Measurements from ENCODE around the gene PHTF2.

The PHTF2 gene

DNA sequence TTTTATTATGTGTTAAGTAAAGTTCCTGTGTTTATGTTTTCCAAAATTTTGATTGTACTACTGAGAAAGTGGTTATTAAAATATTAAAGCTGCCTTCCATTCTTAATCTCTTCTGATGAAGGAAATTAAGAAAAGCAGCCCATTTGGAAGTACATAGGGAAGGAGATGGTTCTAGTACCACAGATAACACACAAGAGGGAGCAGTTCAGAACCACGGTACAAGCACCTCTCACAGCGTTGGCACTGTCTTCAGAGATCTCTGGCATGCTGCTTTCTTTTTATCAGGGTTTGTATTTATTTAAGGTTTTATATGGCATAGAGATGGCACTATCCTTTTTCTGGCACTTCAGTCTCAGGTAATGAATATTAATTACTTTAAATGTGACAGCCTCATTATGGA is 111.6 kb downstream of the PHTF2 start:
- Histone ChIP-seq H3K9ac (ENCODE audit: low read depth, low read length) (no peak overlapping the region), H3K27me3 (ENCODE audit: control insufficient read depth, insufficient read depth, low read length) (no peaks in the 10 kb centered on the region), H3K4me3 (ENCODE audit: low read length) (no peak overlapping the region), H3K36me3 (ENCODE audit: insufficient read depth, low read length) (no peaks in the 10 kb centered on the region), H3K4me2 (ENCODE audit: low read length) (no peak overlapping the region), H3K4me1 (ENCODE audit: control insufficient read depth, insufficient read depth, low read length) (no peaks in the 10 kb centered on the region), H3K9me3 (replicated peaks; ENCODE audit: low read length) (no peaks in the 10 kb centered on the region)

DNA sequence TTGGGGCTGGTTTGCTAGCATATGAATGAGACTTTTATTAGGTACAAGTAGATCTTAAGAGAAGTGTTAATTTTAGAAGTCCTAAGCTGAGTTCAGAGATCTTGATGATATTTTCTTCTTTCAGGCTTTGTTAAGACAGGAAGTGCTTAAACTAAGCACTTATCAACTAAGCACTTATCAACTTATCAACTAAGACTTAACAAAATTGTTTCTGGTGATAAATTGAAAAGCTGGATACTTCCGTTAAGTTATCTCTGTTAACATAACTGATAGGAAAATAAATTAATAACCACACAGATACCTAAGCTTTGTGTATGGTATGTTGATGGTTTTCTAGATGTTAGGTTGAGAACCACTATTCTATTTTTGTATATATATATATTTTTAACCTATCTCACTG is 113.7 kb downstream of the PHTF2 start:
- no peak overlapping the region for H3K9ac ChIP-seq (ENCODE audit: low read depth, low read length)

DNA sequence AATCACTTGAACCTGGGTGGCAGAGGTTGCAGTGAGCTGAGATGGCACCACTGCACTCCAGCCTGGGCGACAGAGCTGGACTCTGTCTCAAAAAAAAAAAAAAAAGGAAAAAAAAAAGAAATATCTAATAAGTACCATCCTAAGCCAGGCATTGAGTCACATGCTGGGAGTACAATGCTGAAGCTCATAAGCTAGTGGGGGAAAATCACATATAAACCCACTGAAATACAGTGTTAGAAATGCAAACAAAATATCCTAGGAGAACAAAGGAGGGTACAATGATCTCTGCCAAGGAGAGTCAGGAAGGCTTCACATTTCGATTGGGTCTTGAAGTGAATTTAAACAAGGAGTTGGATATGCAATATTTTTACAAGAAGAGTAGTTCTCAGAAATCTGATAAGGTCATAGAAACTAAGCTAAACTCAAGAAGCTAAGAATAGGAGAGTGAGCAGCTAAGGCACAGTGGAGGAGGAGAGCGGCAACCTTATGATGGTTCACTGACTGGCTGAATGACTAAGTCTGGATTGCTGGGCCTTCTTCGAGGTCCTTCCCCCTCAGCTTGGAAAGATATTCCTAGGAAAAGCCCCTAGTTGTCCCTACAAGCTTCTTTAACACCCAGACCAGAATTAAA is 115.5 kb downstream of the PHTF2 start:
- Histone ChIP-seq H3K9me3 (replicated peaks; ENCODE audit: low read length) (no peaks in the 10 kb centered on the region), H3K4me2 (ENCODE audit: low read length) (no peak overlapping the region), H3K27me3 (ENCODE audit: control insufficient read depth, insufficient read depth, low read length) (no peaks in the 10 kb centered on the region), H3K36me3 (ENCODE audit: insufficient read depth, low read length) (no peaks in the 10 kb centered on the region), H3K9ac (ENCODE audit: low read depth, low read length) (no peak overlapping the region), H3K4me1 (ENCODE audit: control insufficient read depth, insufficient read depth, low read length) (no peaks in the 10 kb centered on the region), H3K4me3 (ENCODE audit: low read length) (no peak overlapping the region)

More for the DNA sequence above, 113.7 kb downstream of the PHTF2 start:
- H3K4me2 ChIP-seq (ENCODE audit: low read length), result no peak overlapping the region
- H3K9me3 ChIP-seq (replicated peaks; ENCODE audit: low read length), result no peaks in the 10 kb centered on the region
- no peaks in the 10 kb centered on the region for H3K4me1 ChIP-seq (ENCODE audit: control insufficient read depth, insufficient read depth, low read length)
- no peaks in the 10 kb centered on the region for H3K27me3 ChIP-seq (ENCODE audit: control insufficient read depth, insufficient read depth, low read length)
- H3K36me3 ChIP-seq (ENCODE audit: insufficient read depth, low read length), result no peaks in the 10 kb centered on the region
- no peak overlapping the region for H3K4me3 ChIP-seq (ENCODE audit: low read length)

DNA sequence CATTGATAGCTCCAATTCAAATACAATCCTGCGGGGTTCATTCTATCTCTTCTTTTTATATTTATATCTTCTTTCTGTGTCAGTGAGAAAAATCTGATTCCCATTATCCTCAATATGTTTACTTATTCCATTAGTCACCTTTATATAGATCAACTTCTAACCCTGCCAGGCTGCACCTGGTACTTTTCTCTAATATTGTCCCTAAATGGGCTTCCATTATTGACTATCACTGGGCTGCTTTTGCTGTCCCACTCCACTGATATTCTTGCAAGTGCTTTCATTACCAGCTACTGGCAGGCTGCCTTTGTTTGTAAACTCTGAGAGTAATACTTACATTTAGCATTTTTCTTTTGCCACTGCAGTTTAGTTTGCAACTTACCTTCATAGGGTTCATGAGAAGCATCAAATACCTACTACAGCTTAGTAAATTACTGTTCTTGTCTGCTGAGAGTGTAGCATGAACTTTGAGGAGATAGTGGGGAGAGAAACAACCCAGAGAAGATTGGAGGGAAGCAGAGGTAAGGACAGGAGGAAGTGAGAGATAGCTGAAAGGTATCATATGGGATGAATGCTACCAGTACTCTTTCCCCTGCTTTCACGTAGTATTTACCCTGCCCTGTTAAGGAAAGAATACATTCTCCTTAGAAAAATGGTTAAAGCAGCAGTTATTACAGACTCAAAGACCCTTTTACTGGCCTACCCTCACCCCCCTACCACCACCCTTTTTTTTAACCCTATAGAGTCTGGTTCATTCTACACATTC is 119.1 kb downstream of the PHTF2 start:
- Histone ChIP-seq H3K4me1 (ENCODE audit: control insufficient read depth, insufficient read depth, low read length) (no peaks in the 10 kb centered on the region), H3K9ac (ENCODE audit: low read depth, low read length) (no peak overlapping the region), H3K4me3 (ENCODE audit: low read length) (no peak overlapping the region), H3K4me2 (ENCODE audit: low read length) (no peak overlapping the region), H3K27me3 (ENCODE audit: control insufficient read depth, insufficient read depth, low read length) (no peaks in the 10 kb centered on the region), H3K36me3 (ENCODE audit: insufficient read depth, low read length) (no peaks in the 10 kb centered on the region), H3K9me3 (replicated peaks; ENCODE audit: low read length) (no peaks in the 10 kb centered on the region)

DNA sequence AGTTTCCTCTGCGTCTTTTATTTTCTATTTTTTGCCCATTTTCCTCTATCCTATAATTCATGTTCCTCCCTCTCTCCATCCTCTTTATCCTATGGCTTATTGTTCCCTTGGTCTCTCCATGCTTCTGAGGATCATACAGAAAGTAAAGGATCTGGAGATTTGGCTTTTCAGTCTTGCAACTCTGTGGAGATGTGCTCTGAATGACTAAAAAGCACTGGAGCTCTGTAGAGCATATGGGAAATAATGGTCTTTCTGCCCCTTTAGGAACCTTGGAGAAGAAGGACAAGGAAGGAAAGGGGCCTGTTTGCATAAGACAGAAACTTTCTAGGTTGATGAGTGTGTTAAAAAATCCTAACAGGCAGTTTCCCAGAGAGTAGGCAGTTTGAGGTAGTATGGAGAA is 120.1 kb downstream of the PHTF2 start:
- no peak overlapping the region for H3K9ac ChIP-seq (ENCODE audit: low read depth, low read length)
- H3K4me3 ChIP-seq (ENCODE audit: low read length), result no peak overlapping the region
- H3K36me3 ChIP-seq (ENCODE audit: insufficient read depth, low read length), result no peaks in the 10 kb centered on the region
- no peak overlapping the region for H3K4me2 ChIP-seq (ENCODE audit: low read length)
- H3K4me1 ChIP-seq (ENCODE audit: control insufficient read depth, insufficient read depth, low read length), result no peaks in the 10 kb centered on the region
- no peaks in the 10 kb centered on the region for H3K9me3 ChIP-seq (replicated peaks; ENCODE audit: low read length)
- no peaks in the 10 kb centered on the region for H3K27me3 ChIP-seq (ENCODE audit: control insufficient read depth, insufficient read depth, low read length)

DNA sequence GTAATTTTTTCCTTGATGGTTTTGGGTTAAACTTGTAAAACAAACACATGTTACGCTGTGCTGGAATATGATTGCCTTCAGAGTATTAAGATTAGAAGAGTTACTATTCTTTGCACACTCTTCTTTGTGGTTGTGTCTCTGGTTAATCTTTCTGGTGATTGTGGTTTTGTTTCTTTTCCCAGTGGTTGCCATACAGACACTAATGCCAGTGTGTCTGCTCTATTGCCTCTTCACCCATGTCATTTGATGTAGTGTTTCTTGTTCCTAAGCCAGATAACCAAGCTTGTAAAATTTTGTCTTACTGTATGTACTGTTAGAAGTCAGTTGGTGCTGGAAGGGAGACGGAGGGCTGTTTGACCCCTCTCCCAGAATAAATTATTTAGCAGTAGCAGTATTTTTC is 124.8 kb downstream of the PHTF2 start:
- Histone ChIP-seq H3K4me3 (ENCODE audit: low read length) (no peak overlapping the region), H3K9me3 (replicated peaks; ENCODE audit: low read length) (no peaks in the 10 kb centered on the region), H3K9ac (ENCODE audit: low read depth, low read length) (no peak overlapping the region), H3K4me1 (ENCODE audit: control insufficient read depth, insufficient read depth, low read length) (no peaks in the 10 kb centered on the region), H3K4me2 (ENCODE audit: low read length) (no peak overlapping the region), H3K36me3 (ENCODE audit: insufficient read depth, low read length) (no peaks in the 10 kb centered on the region), H3K27me3 (ENCODE audit: control insufficient read depth, insufficient read depth, low read length) (no peaks in the 10 kb centered on the region)

DNA sequence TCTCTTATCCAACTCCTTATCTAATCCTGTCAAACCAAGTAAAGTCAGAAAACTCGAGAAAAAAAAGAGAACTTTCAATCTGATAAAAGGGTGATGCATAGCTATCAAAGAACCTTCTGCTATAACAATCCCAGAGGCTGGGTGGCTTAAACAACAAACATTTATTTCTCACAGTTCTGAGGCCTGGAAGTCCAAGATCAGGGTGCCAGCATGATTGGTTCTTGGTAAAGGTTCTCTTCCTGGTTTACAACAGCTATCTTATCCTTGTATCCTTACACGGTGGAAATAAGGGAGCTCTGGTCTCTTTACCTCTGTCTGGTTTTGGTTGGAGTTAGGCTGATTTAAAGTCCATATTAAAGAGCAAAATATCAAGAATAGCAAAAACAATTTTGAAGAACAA is 131.9 kb downstream of the PHTF2 start:
- H3K36me3 ChIP-seq (ENCODE audit: insufficient read depth, low read length), result no peaks in the 10 kb centered on the region
- H3K4me1 ChIP-seq (ENCODE audit: control insufficient read depth, insufficient read depth, low read length), result no peaks in the 10 kb centered on the region
- H3K4me2 ChIP-seq (ENCODE audit: low read length), result no peak overlapping the region
- no peaks in the 10 kb centered on the region for H3K27me3 ChIP-seq (ENCODE audit: control insufficient read depth, insufficient read depth, low read length)
- H3K9me3 ChIP-seq (replicated peaks; ENCODE audit: low read length), result no peaks in the 10 kb centered on the region
- H3K9ac ChIP-seq (ENCODE audit: low read depth, low read length), result no peak overlapping the region
- no peak overlapping the region for H3K4me3 ChIP-seq (ENCODE audit: low read length)

DNA sequence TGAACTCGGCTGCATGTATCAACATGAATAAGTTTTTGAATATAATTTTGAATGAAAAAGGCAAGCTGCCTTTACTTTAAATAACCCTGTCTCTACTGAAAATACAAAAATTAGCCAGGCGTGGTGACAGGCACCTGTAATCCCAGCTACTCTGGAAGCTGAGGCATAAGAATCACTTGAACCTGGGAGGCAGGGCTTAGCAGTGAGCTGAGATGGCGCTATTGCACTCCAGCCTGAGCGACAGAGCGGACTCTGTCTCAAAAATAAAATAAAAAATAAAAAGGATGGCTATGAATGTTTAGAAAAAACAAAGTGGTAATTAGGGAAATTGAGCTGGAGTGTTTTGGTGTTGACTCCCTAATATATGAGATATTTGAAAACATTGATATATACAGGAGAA is 133.3 kb downstream of the PHTF2 start:
- no peaks in the 10 kb centered on the region for H3K9me3 ChIP-seq (replicated peaks; ENCODE audit: low read length)

DNA sequence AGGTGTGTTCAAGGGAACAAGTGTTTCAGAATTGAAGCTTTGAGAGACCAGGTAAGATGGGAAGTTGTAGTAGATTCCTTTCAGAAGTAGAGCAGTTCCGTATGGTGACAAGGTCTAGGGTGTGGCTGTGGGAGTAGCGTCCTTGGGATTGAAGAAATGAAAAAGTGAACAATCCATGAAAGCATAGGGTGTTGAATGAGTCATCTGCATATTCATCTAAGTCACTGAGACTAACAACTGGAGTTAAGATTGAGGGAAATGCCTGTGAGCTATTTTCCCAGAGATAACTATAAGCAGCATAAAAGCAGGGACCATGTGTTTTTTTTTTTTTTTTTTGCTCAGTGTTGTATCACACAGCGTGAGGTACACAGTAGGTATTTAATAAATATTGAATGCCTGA is 134.8 kb downstream of the PHTF2 start:
- H3K36me3 ChIP-seq (ENCODE audit: insufficient read depth, low read length), result no peaks in the 10 kb centered on the region
- H3K4me1 ChIP-seq (ENCODE audit: control insufficient read depth, insufficient read depth, low read length), result no peaks in the 10 kb centered on the region
- H3K9ac ChIP-seq (ENCODE audit: low read depth, low read length), result no peak overlapping the region
- H3K9me3 ChIP-seq (replicated peaks; ENCODE audit: low read length), result no peaks in the 10 kb centered on the region
- H3K4me2 ChIP-seq (ENCODE audit: low read length), result no peak overlapping the region
- no peak overlapping the region for H3K4me3 ChIP-seq (ENCODE audit: low read length)
- no peaks in the 10 kb centered on the region for H3K27me3 ChIP-seq (ENCODE audit: control insufficient read depth, insufficient read depth, low read length)

More for the DNA sequence above, 133.3 kb downstream of the PHTF2 start:
- Histone ChIP-seq H3K4me1 (ENCODE audit: control insufficient read depth, insufficient read depth, low read length) (no peaks in the 10 kb centered on the region), H3K4me2 (ENCODE audit: low read length) (no peak overlapping the region), H3K27me3 (ENCODE audit: control insufficient read depth, insufficient read depth, low read length) (no peaks in the 10 kb centered on the region), H3K4me3 (ENCODE audit: low read length) (no peak overlapping the region), H3K36me3 (ENCODE audit: insufficient read depth, low read length) (no peaks in the 10 kb centered on the region), H3K9ac (ENCODE audit: low read depth, low read length) (no peak overlapping the region)

DNA sequence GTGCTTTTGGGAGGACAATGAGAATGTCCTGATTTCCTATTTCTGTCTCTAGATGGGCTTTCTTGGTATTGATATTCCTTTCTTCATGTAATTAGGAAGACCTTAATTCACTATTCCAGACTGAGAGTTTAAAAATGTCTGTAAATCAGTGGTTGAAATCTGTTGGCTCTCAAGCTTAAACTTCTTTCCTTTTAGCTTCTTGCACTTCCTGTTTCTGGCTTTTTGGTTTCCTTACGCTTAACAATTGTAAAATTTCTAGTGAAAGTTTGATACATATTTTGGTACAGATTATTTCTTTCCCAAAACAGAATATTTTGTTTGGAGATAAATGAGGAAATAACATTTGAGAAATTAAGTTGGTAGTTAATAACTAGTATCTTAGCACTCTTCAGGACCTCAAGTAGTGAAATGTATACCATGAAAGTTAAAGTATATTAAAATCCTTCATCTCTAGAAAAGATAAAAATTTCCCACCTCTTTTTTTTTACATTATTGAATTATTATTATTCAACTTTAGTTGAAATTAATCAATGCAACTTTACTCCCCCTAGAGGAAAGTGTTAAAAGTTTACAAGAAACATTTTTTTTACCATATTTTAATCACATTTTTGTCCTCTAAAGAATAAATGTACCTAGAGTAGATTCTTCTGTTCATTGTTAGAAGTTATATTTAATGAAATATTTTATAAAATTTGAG is 137.2 kb downstream of the PHTF2 start:
- H3K9me3 ChIP-seq (replicated peaks; ENCODE audit: low read length), result no peaks in the 10 kb centered on the region
- no peaks in the 10 kb centered on the region for H3K36me3 ChIP-seq (ENCODE audit: insufficient read depth, low read length)
- no peak overlapping the region for H3K4me2 ChIP-seq (ENCODE audit: low read length)
- H3K9ac ChIP-seq (ENCODE audit: low read depth, low read length), result no peak overlapping the region
- no peak overlapping the region for H3K4me3 ChIP-seq (ENCODE audit: low read length)
- no peaks in the 10 kb centered on the region for H3K4me1 ChIP-seq (ENCODE audit: control insufficient read depth, insufficient read depth, low read length)
- H3K27me3 ChIP-seq (ENCODE audit: control insufficient read depth, insufficient read depth, low read length), result no peaks in the 10 kb centered on the region

DNA sequence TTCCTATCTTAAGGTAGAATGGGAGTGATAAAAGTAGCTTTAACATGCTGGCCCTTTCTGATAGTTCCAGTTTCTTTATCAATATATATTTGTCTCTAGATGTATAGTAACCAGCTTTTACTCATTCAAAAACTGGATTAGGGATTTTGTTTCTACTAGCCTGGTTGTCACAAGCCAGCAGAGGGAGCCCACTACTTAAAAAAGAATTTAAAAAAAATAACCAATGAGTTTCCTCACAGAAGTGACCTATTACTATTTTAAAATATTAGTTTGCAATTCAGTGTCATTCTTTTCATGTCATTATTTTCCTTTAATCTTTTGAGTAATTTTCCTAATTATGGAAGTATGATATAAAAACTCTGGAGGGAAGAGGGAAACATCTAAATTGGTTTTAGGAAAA is 142.1 kb downstream of the PHTF2 start:
- no peaks in the 10 kb centered on the region for H3K9me3 ChIP-seq (replicated peaks; ENCODE audit: low read length)
- H3K4me1 ChIP-seq (ENCODE audit: control insufficient read depth, insufficient read depth, low read length), result no peaks in the 10 kb centered on the region
- no peak overlapping the region for H3K4me2 ChIP-seq (ENCODE audit: low read length)
- H3K36me3 ChIP-seq (ENCODE audit: insufficient read depth, low read length), result peaks cover 4% of the 10 kb centered on the region
- H3K9ac ChIP-seq (ENCODE audit: low read depth, low read length), result no peak overlapping the region
- H3K27me3 ChIP-seq (ENCODE audit: control insufficient read depth, insufficient read depth, low read length), result no peaks in the 10 kb centered on the region
- no peak overlapping the region for H3K4me3 ChIP-seq (ENCODE audit: low read length)
